Stimulated activated CD8-positive, alpha-beta memory T cell treated with anti-CD3 and anti-CD28 coated beads, Interleukin-15, amount 100 ng/mL, for 48 hours (primary cell): ENCODE data around the gene NADSYN1.

Source experiments
- DNase-seq, 2 donors: peaks; one replicate each; pipeline ENCODE4 v3.0.0-alpha.2; 2020; ENCODE audit warnings: low read depth in 2 of 2

NADSYN1 gene

DNA sequence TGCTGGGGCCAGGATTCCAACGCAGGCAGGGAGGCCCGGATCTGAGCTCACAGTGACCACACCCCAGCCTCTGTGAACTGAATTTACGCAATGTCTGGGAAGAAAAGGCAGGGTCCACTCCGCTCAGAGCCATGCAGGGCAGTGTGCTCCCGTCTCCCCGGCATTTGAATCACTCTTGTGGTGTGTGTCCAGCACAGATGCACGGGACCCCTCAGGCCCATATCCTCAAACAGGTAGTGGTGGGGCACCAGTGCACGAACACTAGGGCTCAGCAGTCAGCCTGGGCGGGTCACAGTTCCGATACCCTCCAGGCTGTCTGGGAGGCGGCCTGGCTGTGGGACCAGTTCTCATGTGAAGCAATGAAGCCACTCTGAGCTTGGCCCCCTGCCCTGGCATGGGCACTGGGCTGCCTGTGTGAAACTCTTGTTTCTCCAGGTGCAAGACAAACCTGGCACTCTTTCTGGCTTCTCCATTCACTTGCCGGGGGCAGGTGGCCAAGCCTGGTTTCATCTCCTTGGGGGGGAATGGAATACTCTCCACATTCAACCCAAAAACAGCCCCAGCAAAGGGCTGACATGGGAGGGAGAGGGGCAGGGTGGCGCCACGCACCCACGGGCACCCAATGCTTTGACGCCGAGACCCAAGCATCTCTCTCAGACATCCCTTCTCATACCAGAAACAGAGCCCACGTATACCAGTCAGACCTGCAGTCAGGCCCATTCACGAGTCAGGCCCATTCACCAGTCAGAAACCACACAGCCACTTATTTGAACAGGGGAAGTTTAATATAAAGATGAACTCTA lies 19.2 kb upstream of the NADSYN1 start:
- no peak for DNase-seq

DNA sequence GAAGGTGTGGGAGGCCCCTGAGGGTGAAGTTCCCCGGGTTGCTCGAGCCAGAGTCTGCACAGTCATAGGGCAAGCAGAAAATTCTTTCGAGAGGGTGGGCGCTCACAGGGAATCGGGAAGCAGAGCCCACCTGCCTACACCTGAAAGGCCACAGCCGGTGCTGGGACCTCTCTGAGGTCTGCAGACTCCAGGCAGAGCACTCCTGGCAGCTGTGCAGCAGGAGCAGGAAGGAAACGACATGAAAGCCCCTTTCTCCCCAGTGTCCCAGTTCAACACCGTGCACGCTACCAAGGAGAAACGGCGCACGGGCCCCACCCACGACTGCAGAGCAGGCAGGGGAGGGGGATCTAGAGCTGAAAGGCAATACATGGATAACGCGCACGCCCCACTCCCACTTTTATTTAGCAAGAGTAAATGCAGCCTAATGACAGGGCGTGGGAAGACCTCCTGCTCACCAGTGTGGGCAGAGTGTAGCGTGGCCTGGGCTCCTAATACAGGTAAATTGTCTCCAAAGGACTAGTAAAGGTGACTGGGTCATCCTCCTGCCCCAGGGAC lies 18.4 kb upstream of the NADSYN1 start:
- DNase-seq: no peak

DNA sequence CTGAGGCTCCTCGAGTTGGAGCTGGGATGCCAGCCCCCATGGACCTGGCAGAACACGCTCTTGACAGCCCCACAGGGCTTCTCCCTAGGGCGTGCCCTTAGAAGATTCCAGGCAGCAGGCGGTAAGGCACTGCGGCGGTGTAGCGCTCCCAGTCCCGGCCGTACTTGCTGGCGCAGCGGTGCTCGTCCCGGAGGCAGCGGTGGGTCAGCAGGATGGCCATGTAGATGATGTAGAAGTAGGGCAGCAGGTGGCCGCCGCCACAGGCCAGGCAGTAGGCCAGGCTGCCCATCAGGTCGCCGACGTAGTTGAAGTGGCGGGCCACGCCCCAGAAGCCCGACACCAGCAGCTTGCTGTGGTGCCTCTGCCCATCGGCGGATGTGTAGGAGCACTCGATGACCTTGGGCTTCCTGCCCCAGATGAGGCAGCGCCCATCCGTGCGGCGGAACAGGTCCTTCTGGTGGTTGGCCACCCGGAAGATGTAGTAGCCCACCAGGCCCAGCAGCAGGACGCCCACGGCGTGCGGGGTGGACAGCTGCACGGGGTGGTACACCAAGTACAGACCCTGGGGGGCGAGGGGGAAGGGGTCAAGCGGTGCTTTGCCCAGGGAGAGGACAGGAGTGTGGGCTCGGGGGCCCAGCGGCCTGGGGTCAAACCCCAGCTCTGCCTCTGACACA lies 17.6 kb upstream of the NADSYN1 start:
- DNase-seq: no peak

DNA sequence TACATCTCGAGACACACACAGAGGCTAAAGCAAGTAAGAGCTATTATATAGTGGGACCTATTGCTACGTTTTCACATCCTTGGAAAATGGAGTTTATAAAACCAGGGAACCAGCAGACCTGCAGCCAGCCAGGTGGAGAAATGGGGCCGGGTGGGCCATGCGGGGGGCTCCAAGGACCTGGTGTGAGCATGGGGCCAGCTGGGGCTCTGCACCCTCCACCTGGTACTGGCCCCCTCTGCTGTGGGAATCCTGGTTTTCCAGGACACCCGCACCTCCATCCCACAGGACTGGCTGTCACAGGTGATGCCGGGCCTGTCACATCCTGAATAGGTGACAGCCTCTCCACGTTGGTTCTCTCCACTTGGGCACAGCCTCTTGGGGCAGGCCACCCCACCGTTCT lies 16.1 kb upstream of the NADSYN1 start:
- no peak for DNase-seq

DNA sequence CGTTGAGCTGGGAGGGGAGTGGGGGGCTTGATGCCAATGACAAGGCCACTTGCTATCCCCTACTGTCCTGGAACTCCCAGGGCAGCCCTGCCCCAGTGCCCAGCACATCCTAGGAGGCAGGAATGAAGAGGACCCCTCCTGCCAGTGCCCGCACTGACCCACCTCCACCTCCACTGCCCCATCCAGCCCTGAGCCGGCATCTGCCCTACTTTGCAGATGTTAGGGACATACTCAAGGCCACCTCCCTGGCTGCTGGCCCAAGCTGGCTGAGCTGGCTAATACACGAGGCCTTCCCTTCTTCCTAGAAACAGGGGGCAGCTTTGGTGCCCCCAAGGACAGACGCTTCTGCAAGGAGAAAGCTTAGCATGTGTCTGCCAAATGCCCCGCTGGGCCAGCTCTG lies 15.6 kb upstream of the NADSYN1 start:
- no peak for DNase-seq

DNA sequence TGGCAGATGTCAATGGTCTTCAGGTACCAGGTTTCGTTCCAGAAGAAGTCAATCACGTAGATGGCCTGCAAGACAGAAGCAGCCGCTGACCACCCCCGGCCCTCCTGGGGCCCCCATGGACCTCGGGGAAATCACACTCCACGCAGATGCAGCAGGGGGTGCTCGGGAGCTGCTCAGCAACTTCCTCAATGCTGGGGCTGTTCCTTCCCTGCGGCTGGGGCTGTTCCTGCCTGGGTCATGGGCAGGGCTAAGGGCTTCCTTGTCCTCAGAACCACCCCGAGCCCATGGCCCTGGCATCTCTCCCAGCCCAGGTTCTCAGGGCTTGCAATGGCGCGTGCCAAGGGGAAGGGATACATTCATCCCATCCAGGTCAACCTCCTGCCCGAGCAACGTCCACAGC lies 15.1 kb upstream of the NADSYN1 start:
- DNase-seq: no peak

DNA sequence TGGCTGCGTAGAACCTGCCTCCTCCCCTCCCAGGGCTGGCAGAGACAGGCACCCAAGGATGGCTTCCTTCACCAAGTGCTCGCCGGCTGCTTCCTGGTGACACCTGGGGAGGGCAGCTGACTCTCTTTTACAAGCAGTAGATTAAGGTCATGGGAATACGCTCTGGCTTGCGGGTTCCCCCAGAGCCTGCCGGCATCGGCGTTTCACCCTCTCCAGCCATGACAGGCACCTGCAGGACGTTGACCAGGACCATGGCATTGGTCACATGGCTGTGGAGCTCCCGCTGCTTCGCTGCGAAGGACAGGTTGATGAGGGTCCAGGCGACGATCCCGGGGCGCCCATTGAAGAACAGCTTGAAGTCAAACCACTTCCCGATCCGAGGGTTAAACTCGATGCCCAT lies 14.4 kb upstream of the NADSYN1 start:
- no peak for DNase-seq

DNA sequence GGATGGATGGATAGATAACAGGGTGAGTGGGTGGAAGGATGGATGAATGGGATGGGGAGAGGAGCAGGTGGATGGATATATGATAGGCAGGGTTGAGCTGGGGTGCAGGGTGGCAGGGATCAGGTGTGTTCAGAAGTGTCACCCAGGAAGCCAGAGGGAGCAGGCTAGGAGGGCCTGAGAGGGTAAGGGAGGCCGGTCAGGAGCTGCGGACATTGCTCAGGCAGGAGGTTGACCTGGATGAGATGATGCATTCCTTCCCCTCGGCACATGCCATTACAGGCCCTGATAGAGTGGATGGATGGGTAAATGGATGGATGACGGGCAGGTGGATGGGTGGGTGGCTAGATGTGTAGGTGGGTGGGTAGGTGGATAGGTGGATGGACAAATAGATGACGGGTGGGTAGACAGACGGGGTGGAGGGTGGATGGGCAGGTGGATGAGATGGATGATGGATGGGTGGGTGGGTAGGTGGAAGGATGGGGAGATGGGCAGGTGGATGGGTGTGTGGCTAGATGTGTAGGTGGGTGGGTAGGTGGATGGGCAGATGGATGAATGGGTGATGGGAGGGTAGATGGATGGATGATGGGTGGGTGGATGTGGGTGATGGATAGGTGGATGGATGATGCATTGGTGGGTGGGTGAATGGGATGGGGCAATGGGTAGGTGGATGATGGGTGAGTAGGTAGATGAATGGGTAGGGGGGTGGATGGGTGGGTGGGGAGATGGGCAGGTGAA lies 12.8 kb upstream of the NADSYN1 start:
- DNase-seq: no peak

DNA sequence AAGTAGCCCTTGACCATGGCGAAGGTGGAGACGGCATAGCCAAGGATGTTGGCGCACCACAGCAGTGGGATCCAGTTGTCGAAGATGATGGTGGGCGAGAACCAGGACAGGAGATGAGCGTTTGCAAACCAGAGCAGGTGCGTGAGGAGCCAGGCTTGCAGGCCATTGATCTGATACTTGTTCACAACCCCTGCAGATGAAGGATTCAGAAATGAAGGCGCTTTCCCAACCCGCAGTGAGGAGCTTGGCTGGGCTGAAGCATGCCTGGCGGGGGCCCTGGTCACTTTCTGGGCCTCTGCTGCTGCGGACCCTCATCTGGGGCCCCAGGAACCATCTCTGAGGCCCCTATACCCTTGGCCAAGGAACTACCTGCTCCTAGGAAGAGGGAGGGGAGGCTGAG lies 11.8 kb upstream of the NADSYN1 start:
- no peak for DNase-seq

DNA sequence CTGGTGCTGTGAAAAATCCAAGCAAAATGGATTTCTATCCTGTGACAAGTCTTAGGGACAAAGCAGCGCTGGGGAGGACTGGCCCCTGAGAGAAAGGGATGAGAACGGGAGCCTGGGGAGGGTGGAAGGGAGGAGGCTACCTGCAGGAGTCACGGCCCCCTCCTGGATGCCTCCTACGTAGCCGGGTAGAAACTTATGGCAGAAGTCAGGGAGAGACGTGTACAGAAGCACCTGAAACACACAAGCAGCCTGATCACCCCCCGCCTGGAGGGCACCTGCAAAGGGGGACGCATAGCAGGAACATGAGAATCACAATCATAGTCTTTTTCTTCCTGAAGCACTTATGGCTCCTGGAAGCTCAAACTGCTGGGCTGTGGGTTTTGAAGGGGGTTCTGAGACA lies 10.9 kb upstream of the NADSYN1 start:
- no peak for DNase-seq

DNA sequence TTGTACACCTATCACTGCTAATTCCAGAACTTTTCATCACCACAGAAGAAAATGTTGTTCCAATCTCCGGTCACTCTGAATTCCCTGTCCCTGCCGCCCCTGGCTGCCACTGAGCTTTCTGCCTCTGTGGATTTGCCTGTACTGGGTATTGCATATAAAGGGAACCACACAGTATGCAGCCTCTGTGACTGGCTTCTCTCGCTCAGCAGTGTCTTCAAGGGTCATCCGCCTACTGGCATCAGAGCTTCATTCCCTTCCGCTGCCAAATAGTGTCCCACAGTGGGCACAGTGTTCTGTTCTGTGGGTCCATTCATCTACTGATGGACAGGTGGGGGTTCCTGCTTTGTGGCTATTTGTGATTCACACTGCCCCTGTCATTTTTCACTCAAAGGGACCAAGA lies 10.1 kb upstream of the NADSYN1 start:
- no peak for DNase-seq

DNA sequence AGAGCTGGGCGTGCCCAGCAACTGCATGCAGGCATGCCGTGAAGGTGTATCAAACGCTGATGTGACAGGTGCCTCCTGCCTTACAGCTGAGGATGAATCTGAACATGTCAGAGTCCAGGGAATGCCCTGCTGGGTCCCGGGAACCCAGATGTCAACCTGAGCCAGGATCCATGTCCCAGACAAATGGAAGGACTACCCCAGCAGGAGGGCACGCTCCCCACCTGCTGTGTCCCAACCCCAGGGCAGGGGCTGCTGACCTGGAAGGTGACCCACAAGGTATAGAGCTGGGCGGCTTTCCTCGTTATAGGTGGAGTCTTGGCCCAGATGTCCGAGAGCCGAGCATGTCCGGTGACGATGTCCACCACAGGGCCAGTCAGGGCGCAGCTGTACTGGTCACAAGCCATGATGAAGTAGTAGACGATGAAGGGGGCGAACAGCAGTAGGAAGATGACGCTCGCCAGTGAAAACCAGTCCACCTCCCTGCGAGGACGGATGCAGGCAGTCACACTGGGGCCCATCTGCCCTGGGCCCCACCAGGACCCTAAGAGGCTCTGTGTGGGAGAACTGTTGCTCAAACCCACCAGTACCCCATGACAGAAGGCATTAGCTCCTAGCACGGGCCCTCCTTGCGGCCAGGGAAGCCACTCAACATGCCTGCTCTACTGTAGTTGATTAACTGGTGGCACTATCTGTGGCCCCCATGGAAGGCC lies 9.1 kb upstream of the NADSYN1 start:
- DNase-seq: no peak

DNA sequence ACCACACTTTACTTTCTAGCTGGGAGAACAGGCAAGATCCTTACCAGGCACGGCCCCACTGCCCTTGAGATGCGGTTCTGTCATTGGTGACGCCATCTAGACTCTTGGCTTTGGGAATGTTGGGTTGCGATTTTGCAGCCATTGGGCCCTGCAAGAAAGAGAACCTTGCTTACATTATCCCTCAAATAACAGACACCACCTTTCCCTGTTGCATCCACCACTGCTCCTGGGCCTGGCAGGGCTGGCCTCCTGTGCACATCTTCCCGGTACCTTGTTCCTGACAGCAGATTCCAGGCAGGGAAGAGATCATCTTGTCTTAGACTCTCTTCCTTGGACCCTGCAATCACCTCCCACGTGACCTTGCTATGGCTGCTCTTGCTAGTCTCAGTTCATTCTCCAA lies 8.2 kb upstream of the NADSYN1 start:
- no peak for DNase-seq

DNA sequence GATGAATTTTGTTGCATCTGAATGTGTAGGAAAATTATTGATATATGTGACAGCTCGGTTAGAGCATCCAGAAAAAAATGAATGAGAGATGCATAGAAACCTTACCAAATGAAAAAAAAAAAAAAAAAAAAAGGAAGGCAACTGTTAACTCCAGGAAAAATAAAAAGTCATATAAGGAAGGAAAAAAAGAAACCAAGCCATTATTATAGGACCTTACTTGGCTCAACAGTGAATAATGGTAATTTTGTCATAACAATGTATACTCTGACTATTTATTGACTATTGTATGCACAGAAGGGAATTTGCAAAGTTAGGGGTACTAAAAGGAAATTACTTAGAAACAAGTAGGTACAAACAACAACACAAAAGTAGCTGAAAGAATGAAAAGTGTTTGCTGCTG lies 6.9 kb upstream of the NADSYN1 start:
- no peak for DNase-seq

DNA sequence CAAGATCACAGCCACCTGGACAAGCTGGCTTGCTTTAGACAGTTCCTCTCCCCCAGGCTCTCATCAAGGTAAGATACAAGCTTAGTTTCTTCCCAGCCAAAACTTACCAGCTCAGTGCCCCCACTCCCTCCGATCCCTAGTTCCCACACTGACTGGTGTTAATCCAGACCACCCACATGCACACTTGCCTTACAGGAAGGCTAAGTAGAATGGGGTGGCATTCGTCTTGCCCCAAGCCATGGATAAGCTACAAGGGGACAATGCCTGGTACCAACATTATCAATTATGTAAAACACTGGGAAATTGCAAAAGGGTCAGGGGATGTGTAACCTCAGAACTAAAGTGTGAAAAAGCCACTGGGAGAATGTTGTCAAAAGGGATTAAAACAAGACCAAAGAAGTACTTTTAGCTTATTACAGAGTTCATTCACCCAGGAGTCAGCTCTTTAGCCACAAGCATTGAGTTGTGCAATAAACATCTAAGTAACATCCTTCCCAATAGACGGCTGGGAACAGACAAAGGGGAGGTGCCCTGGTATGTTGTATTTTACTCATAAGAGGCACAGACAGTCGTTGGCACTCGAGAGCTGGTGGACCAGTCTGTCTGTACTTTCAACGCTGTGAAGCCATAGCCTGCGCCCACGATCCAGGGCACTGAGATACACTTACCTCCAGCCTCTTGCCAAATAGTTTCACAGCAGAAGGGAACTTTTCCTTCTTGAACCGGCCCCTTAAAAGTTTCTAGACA lies 5.9 kb upstream of the NADSYN1 start:
- DNase-seq: no peak

DNA sequence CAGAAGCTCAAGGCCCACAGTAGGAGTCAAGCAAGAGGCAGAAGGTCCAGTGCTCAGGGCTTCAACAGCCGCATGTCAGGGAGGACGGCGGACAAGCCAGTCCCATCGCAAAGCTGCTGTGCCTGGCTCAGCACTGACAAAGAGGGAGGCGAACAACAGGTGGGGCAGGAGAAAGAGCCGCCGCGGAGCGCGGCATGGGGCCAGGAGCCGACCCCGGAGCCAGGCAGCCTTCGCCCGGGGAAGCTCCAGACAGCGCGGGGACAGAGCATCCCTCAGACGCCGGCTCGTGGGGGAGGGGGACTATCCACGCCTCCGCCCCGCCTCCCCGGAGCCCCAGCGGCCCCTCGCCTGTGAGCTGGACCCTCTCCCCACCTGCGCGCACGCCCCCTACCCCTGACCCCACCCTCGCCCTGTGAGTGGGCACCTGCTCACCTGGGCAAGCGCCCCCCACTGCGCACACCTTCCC lies 5.2 kb upstream of the NADSYN1 start:
- DNase-seq: peak; percentile 10 to 34

DNA sequence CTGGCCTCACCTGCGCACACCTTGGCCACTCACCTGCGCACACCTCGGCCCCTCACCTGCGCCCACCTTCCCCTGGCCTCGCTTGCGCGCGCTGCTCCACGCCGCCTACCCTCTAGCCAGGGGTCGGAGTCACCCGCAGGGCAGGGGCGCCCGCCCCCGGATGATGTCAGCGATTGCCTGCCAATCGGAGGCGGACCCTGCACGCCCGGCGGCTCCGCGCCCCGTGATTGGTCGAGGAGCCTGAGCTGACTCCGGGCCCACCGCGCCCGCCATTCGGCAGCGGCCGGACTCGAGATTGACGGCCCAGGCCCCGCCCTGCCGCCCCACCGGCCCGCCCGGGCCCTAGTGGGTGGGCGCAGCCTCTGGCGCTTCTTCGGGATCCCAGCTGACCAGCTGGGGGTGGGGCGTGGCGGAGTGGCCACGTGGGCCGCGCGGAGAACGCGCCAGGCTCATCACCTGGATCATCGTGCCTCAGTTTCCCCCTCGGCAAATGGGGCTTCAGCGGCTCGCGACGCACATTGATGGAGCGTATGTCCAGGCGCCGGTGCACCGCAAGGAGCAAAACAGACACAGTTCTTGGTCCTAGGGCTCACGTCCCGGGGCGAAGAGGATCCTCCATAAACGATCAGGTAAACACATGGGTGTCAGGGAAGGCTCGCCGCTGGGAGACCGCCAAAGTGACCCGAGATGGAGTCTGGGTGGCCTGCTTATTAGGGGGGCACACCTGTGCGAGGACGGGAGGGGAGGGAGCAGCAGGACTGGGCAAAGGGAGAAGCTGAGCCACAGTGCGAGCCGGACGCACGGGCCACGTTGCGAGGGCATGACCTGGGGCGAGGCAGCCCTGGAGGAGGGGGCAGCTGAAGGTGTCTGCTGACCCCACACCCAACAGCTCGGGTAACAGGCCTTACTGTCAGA lies 4.5 kb upstream of the NADSYN1 start, which contains the start of gene DHCR7:
Gene DHCR7 (minus strand): TSS at position 137 of the 915 bp plus-strand sequence. CDS start 3,441 bp downstream, outside the sequence.
- peak; percentile 95 to 97 for DNase-seq

DNA sequence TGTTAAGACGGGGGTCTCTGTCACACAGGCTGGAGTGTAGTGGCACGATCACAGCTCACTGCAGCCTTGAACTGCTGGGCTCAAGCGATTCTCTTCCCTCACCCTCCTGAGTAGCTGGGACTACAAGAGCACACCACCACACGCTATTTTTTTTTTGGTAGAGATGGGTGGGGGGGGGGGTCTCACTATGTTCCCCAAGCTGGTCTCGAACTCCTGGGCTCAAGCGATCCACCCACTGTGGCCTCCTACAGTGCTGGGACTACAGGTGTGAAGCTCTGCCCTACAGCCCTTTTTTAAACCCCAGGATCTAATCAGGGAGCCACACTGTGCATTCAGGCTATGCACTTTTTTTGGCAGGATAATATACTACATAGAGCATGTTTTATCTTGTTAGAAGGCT lies 3.4 kb upstream of the NADSYN1 start:
- no peak for DNase-seq

DNA sequence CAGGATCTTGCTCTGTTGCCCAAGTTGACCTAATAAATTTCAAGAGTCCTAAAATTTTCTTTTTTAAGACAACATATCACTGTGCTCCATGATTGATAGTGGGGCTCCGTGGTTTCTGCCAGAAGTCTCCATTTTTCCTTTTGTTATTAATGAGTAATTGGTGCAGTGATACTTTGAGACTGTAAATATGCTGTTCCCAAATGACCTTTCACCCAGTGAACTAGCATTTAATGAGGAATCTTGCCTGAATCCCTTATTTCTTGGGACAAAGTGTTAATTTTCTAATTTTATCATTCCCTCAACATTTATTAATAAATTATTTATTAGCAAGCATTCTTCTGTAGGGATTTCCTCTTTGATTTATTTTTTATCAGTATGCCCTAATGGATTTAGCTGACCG lies 2.5 kb upstream of the NADSYN1 start:
- DNase-seq: no peak

DNA sequence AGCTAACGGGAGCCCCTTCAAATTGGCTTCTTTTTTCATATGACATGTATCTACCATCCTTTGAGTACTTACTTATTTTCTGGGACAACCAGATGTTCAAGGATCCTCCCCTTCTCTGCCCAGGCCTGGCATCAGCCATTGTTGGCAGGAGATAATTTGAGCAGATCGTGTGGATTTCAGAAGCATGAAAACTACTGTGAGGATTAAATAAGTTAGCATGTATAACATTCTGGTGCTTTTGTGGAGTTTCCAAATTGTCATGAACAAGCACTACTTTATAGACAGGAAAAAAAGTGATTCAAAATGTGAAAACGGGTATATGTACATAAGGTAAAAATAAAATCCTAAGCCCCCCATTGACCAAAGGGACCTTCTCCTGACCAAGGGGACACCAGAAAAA lies 2.1 kb upstream of the NADSYN1 start:
- no peak for DNase-seq
